Measurements from ENCODE around the gene MINDY3.

Gene MINDY3

DNA sequence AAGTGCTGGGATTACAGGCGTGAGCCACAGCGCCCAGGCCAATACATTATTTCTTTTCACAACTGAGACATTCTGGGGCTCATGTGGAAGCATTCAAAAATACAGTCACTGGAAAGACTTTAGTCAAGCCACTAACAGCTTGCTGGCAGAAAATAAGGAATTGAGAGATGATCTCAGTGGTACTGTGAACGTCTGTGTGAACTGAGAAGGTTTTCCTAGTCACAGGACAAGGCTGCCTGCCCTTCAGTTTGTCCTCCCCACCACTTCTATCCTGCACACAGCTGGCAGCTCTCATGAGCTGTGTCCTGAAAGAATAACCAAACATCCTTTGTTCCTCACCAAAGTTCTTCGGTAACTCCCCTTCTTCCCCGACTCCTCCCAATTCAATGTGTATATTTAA, 109.3 kb downstream of the MINDY3 start:
- H3K4me3 ChIP-seq (ENCODE audit: low read length), result no peak overlapping the region
- TF ChIP-seq, protein P1, sequence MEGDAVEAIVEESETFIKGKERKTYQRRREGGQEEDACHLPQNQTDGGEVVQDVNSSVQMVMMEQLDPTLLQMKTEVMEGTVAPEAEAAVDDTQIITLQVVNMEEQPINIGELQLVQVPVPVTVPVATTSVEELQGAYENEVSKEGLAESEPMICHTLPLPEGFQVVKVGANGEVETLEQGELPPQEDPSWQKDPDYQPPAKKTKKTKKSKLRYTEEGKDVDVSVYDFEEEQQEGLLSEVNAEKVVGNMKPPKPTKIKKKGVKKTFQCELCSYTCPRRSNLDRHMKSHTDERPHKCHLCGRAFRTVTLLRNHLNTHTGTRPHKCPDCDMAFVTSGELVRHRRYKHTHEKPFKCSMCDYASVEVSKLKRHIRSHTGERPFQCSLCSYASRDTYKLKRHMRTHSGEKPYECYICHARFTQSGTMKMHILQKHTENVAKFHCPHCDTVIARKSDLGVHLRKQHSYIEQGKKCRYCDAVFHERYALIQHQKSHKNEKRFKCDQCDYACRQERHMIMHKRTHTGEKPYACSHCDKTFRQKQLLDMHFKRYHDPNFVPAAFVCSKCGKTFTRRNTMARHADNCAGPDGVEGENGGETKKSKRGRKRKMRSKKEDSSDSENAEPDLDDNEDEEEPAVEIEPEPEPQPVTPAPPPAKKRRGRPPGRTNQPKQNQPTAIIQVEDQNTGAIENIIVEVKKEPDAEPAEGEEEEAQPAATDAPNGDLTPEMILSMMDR (IDR thresholded peaks at IDR 0.05; ENCODE audit: low read depth, low read length, poor library complexity, severe bottlenecking), result no peak
- TF ChIP-seq EZH2phosphoT487 (IDR thresholded peaks at IDR 0.05; ENCODE audit: borderline replicate concordance, low read length), result no peak

DNA sequence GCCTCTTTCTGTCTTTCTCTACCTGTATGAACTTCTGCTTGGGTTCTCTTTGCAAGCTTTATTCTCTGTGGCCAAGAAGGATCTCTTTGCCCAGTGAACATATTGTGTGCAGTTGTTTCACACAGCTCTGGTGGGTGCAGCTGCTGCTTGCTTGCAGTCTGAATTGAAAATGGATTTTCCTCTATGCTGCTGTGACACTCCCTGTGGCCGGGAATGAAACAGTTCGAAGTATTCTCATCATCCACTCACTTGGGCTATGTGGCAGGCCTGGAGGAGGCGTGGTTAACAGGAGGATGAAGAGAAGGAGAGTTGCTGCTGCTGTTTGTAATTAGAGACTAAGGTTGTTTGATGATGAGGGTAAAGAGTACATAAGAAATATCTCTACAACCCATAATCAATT, 112.2 kb downstream of the MINDY3 start:
- H3K9me2 ChIP-seq (replicated peaks; ENCODE audit: control insufficient read depth, low read length), result no peaks in the 10 kb centered on the region
- no peak overlapping the region for H3K27ac ChIP-seq (ENCODE audit: low read depth, low read length)
- H3K27me3 ChIP-seq (ENCODE audit: control insufficient read depth, low read length), result no peaks in the 10 kb centered on the region
- H3K79me2 ChIP-seq (ENCODE audit: control insufficient read depth, low read length), result no peaks in the 10 kb centered on the region
- no peaks in the 10 kb centered on the region for H3F3A ChIP-seq (ENCODE audit: control insufficient read depth, insufficient read depth)
- no peaks in the 10 kb centered on the region for H3K9me3 ChIP-seq (ENCODE audit: control insufficient read depth, insufficient read depth, low read length)
- no peaks in the 10 kb centered on the region for H3K36me3 ChIP-seq (ENCODE audit: control insufficient read depth, low read length)
- H3K4me2 ChIP-seq (ENCODE audit: low read length), result no peak overlapping the region
- no peak overlapping the region for H3K4me3 ChIP-seq (ENCODE audit: low read length)
- TF ChIP-seq, protein P1 (IDR thresholded peaks at IDR 0.05; ENCODE audit: low read depth, low read length, poor library complexity, severe bottlenecking), result no peak
- no peak for TF ChIP-seq EZH2phosphoT487 (IDR thresholded peaks at IDR 0.05; ENCODE audit: borderline replicate concordance, low read length)
- no peaks in the 10 kb centered on the region for H4K20me1 ChIP-seq (ENCODE audit: control insufficient read depth, insufficient read depth, low read depth, low read length)
- no peaks in the 10 kb centered on the region for H3K4me1 ChIP-seq (ENCODE audit: control insufficient read depth, low read length)

More for the DNA sequence above, 109.3 kb downstream of the MINDY3 start:
- Histone ChIP-seq H3K27ac (ENCODE audit: low read depth, low read length) (no peak overlapping the region), H3K27me3 (ENCODE audit: control insufficient read depth, low read length) (no peaks in the 10 kb centered on the region), H3K36me3 (ENCODE audit: control insufficient read depth, low read length) (no peaks in the 10 kb centered on the region), H3K4me1 (ENCODE audit: control insufficient read depth, low read length) (no peaks in the 10 kb centered on the region), H3K79me2 (ENCODE audit: control insufficient read depth, low read length) (no peaks in the 10 kb centered on the region), H3K9me2 (replicated peaks; ENCODE audit: control insufficient read depth, low read length) (no peaks in the 10 kb centered on the region), H3K9me3 (ENCODE audit: control insufficient read depth, insufficient read depth, low read length) (no peaks in the 10 kb centered on the region), H4K20me1 (ENCODE audit: control insufficient read depth, insufficient read depth, low read depth, low read length) (no peaks in the 10 kb centered on the region), H3K4me2 (ENCODE audit: low read length) (no peak overlapping the region), H3F3A (ENCODE audit: control insufficient read depth, insufficient read depth) (no peaks in the 10 kb centered on the region)

DNA sequence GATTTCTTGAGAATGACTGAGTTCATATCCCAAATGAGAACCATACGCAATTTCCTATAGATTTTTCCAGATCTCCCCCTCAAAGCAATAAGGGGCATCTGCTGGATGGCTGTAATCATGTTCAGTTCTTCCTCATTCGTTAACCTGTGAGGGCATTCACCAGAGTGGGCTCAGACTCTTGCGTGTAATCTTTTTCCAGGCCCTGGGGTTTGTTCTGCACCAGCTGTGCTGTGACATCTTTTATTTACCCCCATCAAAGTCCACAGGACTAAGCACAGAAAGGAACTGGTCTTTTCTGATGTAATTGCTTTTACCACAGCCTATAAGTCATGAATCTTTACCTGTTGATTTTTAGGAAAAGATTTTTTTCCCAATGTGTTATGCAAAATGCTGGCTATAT, 112.7 kb downstream of the MINDY3 start:
- H3K4me3 ChIP-seq (ENCODE audit: low read length), result no peak overlapping the region
- no peaks in the 10 kb centered on the region for H3K9me2 ChIP-seq (replicated peaks; ENCODE audit: control insufficient read depth, low read length)
- no peaks in the 10 kb centered on the region for H3F3A ChIP-seq (ENCODE audit: control insufficient read depth, insufficient read depth)
- H3K4me2 ChIP-seq (ENCODE audit: low read length), result no peak overlapping the region
- no peaks in the 10 kb centered on the region for H3K27me3 ChIP-seq (ENCODE audit: control insufficient read depth, low read length)
- H3K79me2 ChIP-seq (ENCODE audit: control insufficient read depth, low read length), result no peaks in the 10 kb centered on the region
- no peak overlapping the region for H3K27ac ChIP-seq (ENCODE audit: low read depth, low read length)
- no peaks in the 10 kb centered on the region for H3K4me1 ChIP-seq (ENCODE audit: control insufficient read depth, low read length)
- TF ChIP-seq EZH2phosphoT487 (IDR thresholded peaks at IDR 0.05; ENCODE audit: borderline replicate concordance, low read length), result no peak
- TF ChIP-seq, protein P1 (IDR thresholded peaks at IDR 0.05; ENCODE audit: low read depth, low read length, poor library complexity, severe bottlenecking), result no peak
- H3K9me3 ChIP-seq (ENCODE audit: control insufficient read depth, insufficient read depth, low read length), result no peaks in the 10 kb centered on the region
- H3K36me3 ChIP-seq (ENCODE audit: control insufficient read depth, low read length), result no peaks in the 10 kb centered on the region
- H4K20me1 ChIP-seq (ENCODE audit: control insufficient read depth, insufficient read depth, low read depth, low read length), result no peaks in the 10 kb centered on the region

All from DOHH2 (cell line).